Left ventricle myocardium inferior (tissue), 1 donor: ENCODE data around the gene HAND2. TPM values are rescaled to one million over a fixed set of nuclear protein-coding genes. Genes with fewer than 3 reads are reported as not detected.

Source experiments
- DNase-seq: peaks from one replicate; pipeline ENCODE4 v3.0.0-alpha.2; 2020
- H3K27ac ChIP-seq: fragments of 200-600 bp; replicated peaks from 2 replicates; pipeline ENCODE4 v1.8.0; 2021
- H3K27me3 ChIP-seq: fragments of 200-600 bp; 2 replicates; pipeline ENCODE4 v1.8.0; 2021; ENCODE audit warnings: low read depth
- H3K36me3 ChIP-seq: fragments of 200-600 bp; 2 replicates; pipeline ENCODE4 v1.8.0; 2021
- H3K4me1 ChIP-seq: fragments of 200-600 bp; 2 replicates; pipeline ENCODE4 v1.8.0; 2021
- H3K4me3 ChIP-seq: fragments of 200-600 bp; 2 replicates; pipeline ENCODE4 v1.8.0; 2021; ENCODE audit warnings: mild to moderate bottlenecking, moderate library complexity
- H3K9me3 ChIP-seq: fragments of 200-600 bp; replicated peaks from 2 replicates; pipeline ENCODE4 v1.8.0; 2021
- CTCF ChIP-seq: fragments of 200-600 bp; IDR thresholded peaks from 2 replicates; pipeline ENCODE4 v1.8.0; 2021; ENCODE audit warnings: antibody characterized with exemption, mild to moderate bottlenecking, borderline replicate concordance
- intact Hi-C: fragments of 100-400 bp; cut with micrococcal nuclease; formaldehyde crosslinking; loops from one replicate; pipeline ENCODE4 v1.11.0; 2022
- total RNA-seq: library from RNA; stranded (reverse); fragmentation: NEBNext Ultra II Directional; extraction: Animal tissue kit (Norgen Biotek cat#: 25700); gene quantifications from one replicate; pipeline ENCODE4 v1.2.1, GENCODE V29; 2021
- donor health status: DM: no; HTN: yes; CAD: no; lungs with severe emphysema.

The HAND2 gene
- total RNA-seq, 1 donor from 2014 or later = 117 TPM

GRCh38 chr4:173522160-173522950 lies 7.7 kb downstream of the HAND2 start:
- peaks cover 91% of the 10 kb centered on the region for H3K27me3 ChIP-seq
- peak overlapping the region; percentile 84 for H3K4me3 ChIP-seq
- H3K27ac ChIP-seq = peak overlapping the region; percentile 96
- intact Hi-C loops = no loop called here
- DNase-seq = peak; percentile 91
- peaks cover 26% of the 10 kb centered on the region for H3K36me3 ChIP-seq
- H3K4me1 ChIP-seq = peaks cover 83% of the 10 kb centered on the region
- no peaks in the 10 kb centered on the region for H3K9me3 ChIP-seq
- TF ChIP-seq CTCF = peak; percentile 54

GRCh38 chr4:173521467-173522159 lies 8.4 kb downstream of the HAND2 start:
- H3K4me3 ChIP-seq = peak overlapping the region; percentile 84
- peaks cover 18% of the 10 kb centered on the region for H3K36me3 ChIP-seq
- TF ChIP-seq CTCF = no peak
- H3K27me3 ChIP-seq = peaks cover 92% of the 10 kb centered on the region
- intact Hi-C loops = no loop called here
- peak overlapping the region; percentile 96 for H3K27ac ChIP-seq
- no peaks in the 10 kb centered on the region for H3K9me3 ChIP-seq
- H3K4me1 ChIP-seq = peaks cover 76% of the 10 kb centered on the region
- DNase-seq = peak; percentile 63

- H3K36me3 ChIP-seq = peaks cover 12% of the 10 kb centered on the region
- H3K27ac ChIP-seq = peak overlapping the region; percentile 96
- peaks cover 76% of the 10 kb centered on the region for H3K4me1 ChIP-seq
- no peaks in the 10 kb centered on the region for H3K9me3 ChIP-seq
- intact Hi-C loops = no loop called here
- no peak for DNase-seq
- peak overlapping the region; percentile 84 for H3K4me3 ChIP-seq
- H3K27me3 ChIP-seq = peaks cover 95% of the 10 kb centered on the region
- TF ChIP-seq CTCF = no peak
Measured at GRCh38 chr4:173520921-173521466, 9.0 kb downstream of the HAND2 start.

GRCh38 chr4:173519111-173520101 lies 10.6 kb downstream of the HAND2 start:
- peaks cover 63% of the 10 kb centered on the region for H3K4me1 ChIP-seq
- peak overlapping the region; percentile 63 for H3K4me3 ChIP-seq
- H3K27me3 ChIP-seq = peaks cover 88% of the 10 kb centered on the region
- TF ChIP-seq CTCF = no peak
- peak; percentile 60 for DNase-seq
- H3K9me3 ChIP-seq = no peaks in the 10 kb centered on the region
- intact Hi-C loops = no loop called here
- H3K27ac ChIP-seq = peak overlapping the region; percentile 96
- H3K36me3 ChIP-seq = no peaks in the 10 kb centered on the region
